KMS-11 (cell line): Measurements from ENCODE around the gene BTBD9.

Experiments used
- H2AFZ ChIP-seq: fragments of 200-600 bp; sonication (generic); 2 replicates; pipeline ENCODE4 v1.6.1; 2016; ENCODE audit warnings: antibody characterized with exemption, mixed run types, low read depth
- H3K27ac ChIP-seq: fragments of 200-600 bp; sonication (generic); 2 replicates; pipeline ENCODE4 v1.6.1; 2016; ENCODE audit warnings: mild to moderate bottlenecking, mixed run types
- H3K27me3 ChIP-seq: fragments of 200-600 bp; sonication (generic); 2 replicates; pipeline ENCODE4 v1.6.1; 2017; ENCODE audit warnings: mild to moderate bottlenecking, low read depth, mixed run types, moderate library complexity; ENCODE audit not compliant: insufficient read depth
- H3K36me3 ChIP-seq: fragments of 200-600 bp; sonication (generic); 2 replicates; pipeline ENCODE4 v1.6.1; 2017; ENCODE audit warnings: mild to moderate bottlenecking, mixed run types; ENCODE audit not compliant: insufficient read depth
- H3K4me1 ChIP-seq: fragments of 200-600 bp; sonication (generic); 2 replicates; pipeline ENCODE4 v1.6.1; 2016; ENCODE audit warnings: mild to moderate bottlenecking, low read depth, mixed run types; ENCODE audit not compliant: poor library complexity, severe bottlenecking
- H3K4me2 ChIP-seq: fragments of 200-600 bp; sonication (generic); 2 replicates; pipeline ENCODE4 v1.7.0; 2016; ENCODE audit warnings: mild to moderate bottlenecking, mixed run types
- H3K4me3 ChIP-seq: fragments of 200-600 bp; sonication (generic); IDR thresholded peaks from 2 replicates; pipeline ENCODE4 v1.6.1; 2017; ENCODE audit warnings: low read depth, low read length, mixed read lengths; ENCODE audit not compliant: insufficient read depth
- H3K79me2 ChIP-seq: fragments of 200-600 bp; sonication (generic); 2 replicates; pipeline ENCODE4 v1.6.1; 2016; ENCODE audit warnings: low read depth, mixed run types; ENCODE audit not compliant: insufficient read depth
- H3K9ac ChIP-seq: fragments of 200-600 bp; sonication (generic); 2 replicates; pipeline ENCODE4 v1.6.1; 2016; ENCODE audit warnings: mild to moderate bottlenecking, mixed run types
- H4K20me1 ChIP-seq: fragments of 200-600 bp; sonication (generic); 2 replicates; pipeline ENCODE4 v1.6.1; 2016; ENCODE audit warnings: mild to moderate bottlenecking, mixed run types; ENCODE audit not compliant: insufficient read depth
- CTCF ChIP-seq: fragments of 200-600 bp; sonication (generic); conservative IDR thresholded peaks from 2 replicates; pipeline ENCODE4 v1.6.1; 2017; ENCODE audit warnings: low read depth, mild to moderate bottlenecking, antibody characterized with exemption, low read length, moderate library complexity, mixed read lengths

The BTBD9 gene

GRCh38 chr6:38434051-38434450 lies 205.7 kb downstream of the BTBD9 start:
- Histone ChIP-seq H3K79me2 (no peaks in the 10 kb centered on the region), H3K27me3 (no peaks in the 10 kb centered on the region), H3K4me1 (peaks cover 7% of the 10 kb centered on the region), H2AFZ (no peak overlapping the region), H3K4me2 (no peak overlapping the region), H3K4me3 (no peak overlapping the region), H3K9ac (no peak overlapping the region), H3K36me3 (no peaks in the 10 kb centered on the region), H4K20me1 (no peaks in the 10 kb centered on the region), H3K27ac (no peak overlapping the region)
- TF ChIP-seq CTCF, result no peak

- TF ChIP-seq CTCF, result no peak
- Histone ChIP-seq H4K20me1 (no peaks in the 10 kb centered on the region), H3K9ac (no peak overlapping the region), H3K79me2 (no peaks in the 10 kb centered on the region), H2AFZ (no peak overlapping the region), H3K27me3 (no peaks in the 10 kb centered on the region), H3K4me3 (no peak overlapping the region), H3K27ac (no peak overlapping the region), H3K36me3 (no peaks in the 10 kb centered on the region), H3K4me1 (peaks cover 7% of the 10 kb centered on the region), H3K4me2 (no peak overlapping the region)
These were observed 207.2 kb downstream of the BTBD9 start for GRCh38 chr6:38432479-38432878.

- Histone ChIP-seq H3K79me2 (no peaks in the 10 kb centered on the region), H4K20me1 (no peaks in the 10 kb centered on the region), H3K9ac (no peak overlapping the region), H2AFZ (no peak overlapping the region), H3K4me2 (no peak overlapping the region), H3K27ac (no peak overlapping the region), H3K36me3 (no peaks in the 10 kb centered on the region), H3K4me3 (no peak overlapping the region), H3K4me1 (peaks cover 7% of the 10 kb centered on the region), H3K27me3 (no peaks in the 10 kb centered on the region)
- TF ChIP-seq CTCF, result no peak
These were observed 207.7 kb downstream of the BTBD9 start for GRCh38 chr6:38432079-38432478.

GRCh38 chr6:38429546-38429945 lies 210.2 kb downstream of the BTBD9 start:
- H2AFZ ChIP-seq, result no peak overlapping the region
- no peak overlapping the region for H3K9ac ChIP-seq
- no peaks in the 10 kb centered on the region for H3K79me2 ChIP-seq
- H4K20me1 ChIP-seq, result no peaks in the 10 kb centered on the region
- peaks cover 7% of the 10 kb centered on the region for H3K4me1 ChIP-seq
- H3K36me3 ChIP-seq, result no peaks in the 10 kb centered on the region
- TF ChIP-seq CTCF, result no peak
- H3K27me3 ChIP-seq, result no peaks in the 10 kb centered on the region
- H3K4me2 ChIP-seq, result no peak overlapping the region
- no peak overlapping the region for H3K27ac ChIP-seq
- no peak overlapping the region for H3K4me3 ChIP-seq
